Hypothalamus (tissue), 51 donors: ENCODE results near the gene MSANTD7.

Source experiments
- DNase-seq, 51 donors: peaks; one replicate each; lab custom pipeline; 2025; lab: John Stamatoyannopoulos, UW

The MSANTD7 gene

GRCh38 chr10:14879928-14880193, 41.8 kb downstream of the MSANTD7 start:
- no peak for DNase-seq

DNA sequence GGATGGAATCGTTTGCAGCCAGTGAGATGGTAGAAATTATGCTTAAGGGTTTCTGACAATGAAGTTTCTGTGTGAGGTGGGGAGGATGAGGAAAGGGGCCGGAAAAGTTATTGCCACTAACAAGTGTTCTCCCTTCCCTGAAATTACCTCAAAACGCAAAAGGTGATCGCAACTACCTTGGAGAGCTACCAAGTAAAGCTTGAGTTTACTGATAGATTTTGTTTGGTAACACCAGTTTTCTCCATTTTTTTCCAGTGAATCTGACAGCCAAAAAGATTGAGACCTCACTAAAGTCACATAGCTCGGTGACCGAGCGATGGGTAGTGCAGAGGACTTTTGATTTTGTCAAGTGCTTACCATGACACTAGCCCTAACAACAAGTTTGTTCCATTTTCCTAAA, 42.1 kb downstream of the MSANTD7 start:
- DNase-seq, result no peak

- DNase-seq, result no peak
Observed at GRCh38 chr10:14884082-14884481, 46.0 kb downstream of the MSANTD7 start.
